Ascending aorta (tissue), 2 donors: Measurements from ENCODE around the gene ARRDC2. TPM values are rescaled to one million over a fixed set of nuclear protein-coding genes. Genes with fewer than 3 reads are reported as not detected.

ENCODE experiments used
- DNase-seq, 2 donors: peaks; one replicate each; pipeline ENCODE4 v3.0.0-alpha.2; 2019; ENCODE audit warnings: low spot score in 2 of 2
- H3K27ac ChIP-seq, 2 donors: fragments of 200-600 bp; sonication (generic); one replicate each; pipeline ENCODE4 v1.5.1; 2016 to 2017; ENCODE audit warnings: mild to moderate bottlenecking in 1 of 2
- H3K27me3 ChIP-seq: fragments of 200-600 bp; sonication (generic); one replicate; pipeline ENCODE4 v1.5.1; 2017
- H3K36me3 ChIP-seq, 2 donors: fragments of 200-600 bp; sonication (generic); one replicate each; pipeline ENCODE4 v1.5.1; 2016
- H3K4me1 ChIP-seq, 2 donors: fragments of 200-600 bp; sonication (generic); one replicate each; pipeline ENCODE4 v1.5.1; 2016 to 2017; ENCODE audit warnings: mild to moderate bottlenecking in 1 of 2
- H3K4me3 ChIP-seq, 2 donors: fragments of 200-600 bp; sonication (generic); one replicate each; pipeline ENCODE4 v1.5.1; 2016 to 2017; ENCODE audit warnings: mild to moderate bottlenecking in 1 of 2
- H3K9me3 ChIP-seq, 2 donors: fragments of 200-600 bp; sonication (generic); one replicate each; pipeline ENCODE4 v1.5.1; 2016
- intact Hi-C: fragments of 100-400 bp; cut with DNase I; formaldehyde crosslinking; loops from one replicate; pipeline ENCODE4 v1.15.1; 2023
- total RNA-seq: library from RNA; depleted of rRNA; stranded (reverse); fragments of >200 nt; gene quantifications from one replicate; pipeline ENCODE4 v1.1.0, GENCODE V29; 2016
- TF ChIP-seq, protein P1 (sequence below), 3 experiments: fragments of 200-600 bp in 2 of 3; fragments of 450-650 bp in 1 of 3; sonication (generic) in 2 of 3; IDR thresholded peaks; one replicate each; pipeline ENCODE4 v1.5.1; 2016 to 2019; ENCODE audit warnings: antibody characterized with exemption in 3 of 3, mild to moderate bottlenecking in 1 of 3, moderate library complexity in 1 of 3

ARRDC2 gene
- total RNA-seq, 1 donor from 2014 or later: 443 TPM

DNA sequence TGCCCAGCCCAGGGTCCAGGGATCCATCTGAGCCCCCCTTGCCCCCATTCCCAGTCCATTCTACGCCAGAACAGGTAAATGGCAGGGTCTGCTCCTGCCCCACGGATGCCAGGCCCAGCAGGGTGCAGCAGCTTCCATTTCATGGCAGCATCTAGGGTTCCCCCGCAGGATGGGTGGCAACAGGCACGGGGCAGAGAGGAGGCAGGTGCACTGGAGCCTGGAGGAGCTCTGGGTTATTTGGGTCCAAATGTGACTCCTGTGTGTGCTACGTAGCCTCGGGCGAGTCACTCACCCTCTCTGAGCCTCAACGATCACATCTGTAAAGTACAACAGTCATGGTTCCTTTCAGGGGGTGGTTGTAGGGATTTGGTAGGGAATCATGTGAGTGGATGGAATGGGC, 51.3 kb downstream of the ARRDC2 start:
- intact Hi-C loops: loop anchor here (2.0 to 10.0 kb wide), 2 partner anchors 112 to 194 kb away; no protein-coding TSS in a partner anchor

GRCh38 chr19:18059902-18060301, 51.9 kb downstream of the ARRDC2 start:
- peaks cover 0 to 11% of the 10 kb centered on the region in 2 donors for H3K4me1 ChIP-seq
- DNase-seq: no peak
- no peaks in the 10 kb centered on the region for H3K27me3 ChIP-seq
- H3K4me3 ChIP-seq: no peak overlapping the region
- TF ChIP-seq, protein P1, sequence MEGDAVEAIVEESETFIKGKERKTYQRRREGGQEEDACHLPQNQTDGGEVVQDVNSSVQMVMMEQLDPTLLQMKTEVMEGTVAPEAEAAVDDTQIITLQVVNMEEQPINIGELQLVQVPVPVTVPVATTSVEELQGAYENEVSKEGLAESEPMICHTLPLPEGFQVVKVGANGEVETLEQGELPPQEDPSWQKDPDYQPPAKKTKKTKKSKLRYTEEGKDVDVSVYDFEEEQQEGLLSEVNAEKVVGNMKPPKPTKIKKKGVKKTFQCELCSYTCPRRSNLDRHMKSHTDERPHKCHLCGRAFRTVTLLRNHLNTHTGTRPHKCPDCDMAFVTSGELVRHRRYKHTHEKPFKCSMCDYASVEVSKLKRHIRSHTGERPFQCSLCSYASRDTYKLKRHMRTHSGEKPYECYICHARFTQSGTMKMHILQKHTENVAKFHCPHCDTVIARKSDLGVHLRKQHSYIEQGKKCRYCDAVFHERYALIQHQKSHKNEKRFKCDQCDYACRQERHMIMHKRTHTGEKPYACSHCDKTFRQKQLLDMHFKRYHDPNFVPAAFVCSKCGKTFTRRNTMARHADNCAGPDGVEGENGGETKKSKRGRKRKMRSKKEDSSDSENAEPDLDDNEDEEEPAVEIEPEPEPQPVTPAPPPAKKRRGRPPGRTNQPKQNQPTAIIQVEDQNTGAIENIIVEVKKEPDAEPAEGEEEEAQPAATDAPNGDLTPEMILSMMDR (IDR thresholded peaks at IDR 0.05): no peak
- H3K27ac ChIP-seq: no peak overlapping the region
- intact Hi-C loops: loop anchor here (2.0 to 10.0 kb wide), 2 partner anchors 113 to 195 kb away; no protein-coding TSS in a partner anchor
- no peaks in the 10 kb centered on the region for H3K9me3 ChIP-seq
- no peaks in the 10 kb centered on the region for H3K36me3 ChIP-seq

More for the DNA sequence above, 51.3 kb downstream of the ARRDC2 start:
- H3K27me3 ChIP-seq: no peaks in the 10 kb centered on the region
- TF ChIP-seq, protein P1 (IDR thresholded peaks at IDR 0.05): no peak
- no peak overlapping the region for H3K27ac ChIP-seq
- no peaks in the 10 kb centered on the region for H3K9me3 ChIP-seq
- H3K4me1 ChIP-seq: peaks cover 0 to 11% of the 10 kb centered on the region in 2 donors
- DNase-seq: no peak
- H3K4me3 ChIP-seq: no peak overlapping the region
- no peaks in the 10 kb centered on the region for H3K36me3 ChIP-seq

DNA sequence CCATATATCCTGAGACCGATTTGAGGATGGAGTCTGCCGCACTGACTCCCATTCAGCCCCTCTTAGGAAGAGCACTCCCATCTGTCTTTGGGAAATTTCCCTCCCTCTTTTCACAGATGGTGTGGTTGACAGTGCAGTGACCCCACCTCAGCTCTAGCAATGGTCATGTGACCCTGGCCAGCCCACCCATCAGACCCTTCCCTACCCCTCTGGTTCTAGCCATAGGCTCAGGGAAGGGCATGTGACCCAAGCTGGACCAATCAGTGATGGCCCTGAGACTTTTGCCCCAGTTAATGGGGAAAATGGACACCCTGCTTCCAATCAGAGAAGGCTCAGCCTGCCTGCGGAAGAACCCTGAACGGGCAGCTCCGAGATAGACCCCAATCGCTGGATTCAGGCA, 52.5 kb downstream of the ARRDC2 start:
- TF ChIP-seq, protein P1 (IDR thresholded peaks at IDR 0.05): no peak
- no peaks in the 10 kb centered on the region for H3K27me3 ChIP-seq

DNA sequence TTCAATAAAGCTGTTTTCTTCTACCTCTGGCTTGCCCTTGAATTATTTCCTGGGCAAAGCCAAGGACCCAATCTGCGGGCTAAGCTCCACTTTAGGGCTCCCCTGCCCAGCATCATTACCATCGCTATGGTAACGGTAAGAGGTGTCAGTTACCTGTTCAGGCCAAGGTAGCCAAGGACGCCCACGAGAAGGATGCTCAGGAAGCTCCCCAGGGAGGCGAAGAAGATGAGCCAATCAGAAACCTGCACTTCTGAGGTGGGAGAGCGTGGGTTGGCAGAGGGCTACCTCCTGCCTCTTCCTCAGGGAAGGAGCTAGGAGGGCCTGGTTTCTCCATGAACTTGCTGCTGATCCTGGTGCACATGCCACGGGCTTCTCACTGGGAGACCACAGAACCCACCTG, 54.1 kb downstream of the ARRDC2 start:
- TF ChIP-seq, protein P1 (IDR thresholded peaks at IDR 0.05): no peak
- H3K4me3 ChIP-seq: no peak overlapping the region
- intact Hi-C loops: no loop called here
- H3K27me3 ChIP-seq: no peaks in the 10 kb centered on the region
- no peak for DNase-seq
- no peaks in the 10 kb centered on the region for H3K36me3 ChIP-seq
- H3K9me3 ChIP-seq: no peaks in the 10 kb centered on the region
- H3K27ac ChIP-seq: no peak overlapping the region
- H3K4me1 ChIP-seq: peaks cover 0 to 11% of the 10 kb centered on the region in 2 donors

More for the DNA sequence above, 52.5 kb downstream of the ARRDC2 start:
- no peak overlapping the region for H3K27ac ChIP-seq
- intact Hi-C loops: no loop called here
- no peak overlapping the region for H3K4me3 ChIP-seq
- no peaks in the 10 kb centered on the region for H3K9me3 ChIP-seq
- H3K36me3 ChIP-seq: no peaks in the 10 kb centered on the region
- no peak for DNase-seq
- H3K4me1 ChIP-seq: peaks cover 0 to 11% of the 10 kb centered on the region in 2 donors

DNA sequence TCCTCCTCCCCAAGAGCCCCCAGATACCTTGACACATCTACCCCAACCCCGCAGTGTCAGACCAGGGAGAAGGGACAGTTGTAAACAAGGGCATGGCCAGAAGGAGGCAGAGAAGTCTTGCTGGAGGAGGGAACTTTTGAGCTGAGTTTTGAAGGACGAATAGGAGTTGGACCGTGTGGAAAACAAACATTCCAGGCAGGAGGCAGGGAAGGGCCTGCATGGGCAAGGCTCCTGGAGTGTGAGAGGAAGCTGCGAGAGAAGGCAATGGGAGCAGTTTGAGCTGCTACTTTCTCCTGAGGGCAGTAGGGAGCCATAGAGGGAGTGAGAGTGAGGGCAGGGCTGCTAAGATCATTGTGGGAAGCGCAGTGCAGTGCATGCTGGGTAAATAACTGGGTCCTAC, 55.5 kb downstream of the ARRDC2 start:
- Histone ChIP-seq H3K27ac (no peak overlapping the region), H3K27me3 (no peaks in the 10 kb centered on the region), H3K4me3 (no peak overlapping the region), H3K9me3 (no peaks in the 10 kb centered on the region), H3K4me1 (peaks cover 0 to 2% of the 10 kb centered on the region in 2 donors), H3K36me3 (no peaks in the 10 kb centered on the region)
- intact Hi-C loops: no loop called here
- TF ChIP-seq, protein P1 (IDR thresholded peaks at IDR 0.05): no peak
- DNase-seq: no peak

Other genes with a start within 250 kb of the ARRDC2 start
- gene B3GNT3, start 213.0 kb upstream of the ARRDC2 start, total RNA-seq: 0.64 TPM
- gene INSL3, start 186.7 kb upstream of the ARRDC2 start, total RNA-seq: not detected
- 28.1 TPM for gene JAK3, start 160.2 kb upstream of the ARRDC2 start, total RNA-seq
- gene RPL18A, start 148.3 kb upstream of the ARRDC2 start, total RNA-seq: 2,481 TPM
- not detected for gene SLC5A5, start 136.2 kb upstream of the ARRDC2 start, total RNA-seq
- gene CCDC124, start 75.2 kb upstream of the ARRDC2 start, total RNA-seq: 43.3 TPM
- not detected for gene KCNN1, start 41.1 kb upstream of the ARRDC2 start, total RNA-seq
- gene IL12RB1, start 78.8 kb downstream of the ARRDC2 start, total RNA-seq: 1.5 TPM
- 32.8 TPM for gene MAST3, start 89.6 kb downstream of the ARRDC2 start, total RNA-seq
- 43.1 TPM for gene PIK3R2, start 145.0 kb downstream of the ARRDC2 start, total RNA-seq
- gene IFI30, start 165.6 kb downstream of the ARRDC2 start, total RNA-seq: 35.1 TPM
- gene MPV17L2, start 185.0 kb downstream of the ARRDC2 start, total RNA-seq: 9.5 TPM
- gene RAB3A, start 195.9 kb downstream of the ARRDC2 start, total RNA-seq: 12.3 TPM
- gene PDE4C, start 218.3 kb downstream of the ARRDC2 start, total RNA-seq: not detected